ENCODE data around the gene PCYT1B. TPM values are rescaled to one million over a fixed set of nuclear protein-coding genes. Genes with fewer than 3 reads are reported as not detected.

Gene PCYT1B
- total RNA-seq, 1 experiment from 2014 or later: 20.7 TPM

DNA sequence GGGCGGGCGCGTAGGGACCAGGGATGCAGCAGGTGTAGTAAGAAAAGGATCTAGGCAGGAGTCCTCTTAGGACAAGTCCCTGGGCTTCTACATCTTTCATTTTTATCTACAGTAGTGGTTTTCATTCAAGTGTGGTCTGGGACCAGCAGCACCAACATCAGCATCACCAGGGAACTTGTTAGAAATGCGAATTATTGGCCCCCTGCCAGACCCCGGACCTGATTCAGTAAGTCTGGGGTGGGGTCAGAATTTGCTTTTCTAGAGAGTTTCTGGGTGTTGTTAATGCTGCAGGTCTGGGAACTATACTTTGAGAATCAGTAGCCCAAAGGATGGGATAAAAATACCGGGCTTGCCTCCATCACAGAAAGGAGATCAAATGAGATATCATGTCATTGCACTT is 1.3 kb upstream of the PCYT1B start (continued):
- TF ChIP-seq, protein P1, sequence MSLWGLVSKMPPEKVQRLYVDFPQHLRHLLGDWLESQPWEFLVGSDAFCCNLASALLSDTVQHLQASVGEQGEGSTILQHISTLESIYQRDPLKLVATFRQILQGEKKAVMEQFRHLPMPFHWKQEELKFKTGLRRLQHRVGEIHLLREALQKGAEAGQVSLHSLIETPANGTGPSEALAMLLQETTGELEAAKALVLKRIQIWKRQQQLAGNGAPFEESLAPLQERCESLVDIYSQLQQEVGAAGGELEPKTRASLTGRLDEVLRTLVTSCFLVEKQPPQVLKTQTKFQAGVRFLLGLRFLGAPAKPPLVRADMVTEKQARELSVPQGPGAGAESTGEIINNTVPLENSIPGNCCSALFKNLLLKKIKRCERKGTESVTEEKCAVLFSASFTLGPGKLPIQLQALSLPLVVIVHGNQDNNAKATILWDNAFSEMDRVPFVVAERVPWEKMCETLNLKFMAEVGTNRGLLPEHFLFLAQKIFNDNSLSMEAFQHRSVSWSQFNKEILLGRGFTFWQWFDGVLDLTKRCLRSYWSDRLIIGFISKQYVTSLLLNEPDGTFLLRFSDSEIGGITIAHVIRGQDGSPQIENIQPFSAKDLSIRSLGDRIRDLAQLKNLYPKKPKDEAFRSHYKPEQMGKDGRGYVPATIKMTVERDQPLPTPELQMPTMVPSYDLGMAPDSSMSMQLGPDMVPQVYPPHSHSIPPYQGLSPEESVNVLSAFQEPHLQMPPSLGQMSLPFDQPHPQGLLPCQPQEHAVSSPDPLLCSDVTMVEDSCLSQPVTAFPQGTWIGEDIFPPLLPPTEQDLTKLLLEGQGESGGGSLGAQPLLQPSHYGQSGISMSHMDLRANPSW (CRISPR knock-in tag; conservative IDR thresholded peaks at IDR 0.05; ENCODE audit: low read depth): no peak
- TF ChIP-seq, protein P2, sequence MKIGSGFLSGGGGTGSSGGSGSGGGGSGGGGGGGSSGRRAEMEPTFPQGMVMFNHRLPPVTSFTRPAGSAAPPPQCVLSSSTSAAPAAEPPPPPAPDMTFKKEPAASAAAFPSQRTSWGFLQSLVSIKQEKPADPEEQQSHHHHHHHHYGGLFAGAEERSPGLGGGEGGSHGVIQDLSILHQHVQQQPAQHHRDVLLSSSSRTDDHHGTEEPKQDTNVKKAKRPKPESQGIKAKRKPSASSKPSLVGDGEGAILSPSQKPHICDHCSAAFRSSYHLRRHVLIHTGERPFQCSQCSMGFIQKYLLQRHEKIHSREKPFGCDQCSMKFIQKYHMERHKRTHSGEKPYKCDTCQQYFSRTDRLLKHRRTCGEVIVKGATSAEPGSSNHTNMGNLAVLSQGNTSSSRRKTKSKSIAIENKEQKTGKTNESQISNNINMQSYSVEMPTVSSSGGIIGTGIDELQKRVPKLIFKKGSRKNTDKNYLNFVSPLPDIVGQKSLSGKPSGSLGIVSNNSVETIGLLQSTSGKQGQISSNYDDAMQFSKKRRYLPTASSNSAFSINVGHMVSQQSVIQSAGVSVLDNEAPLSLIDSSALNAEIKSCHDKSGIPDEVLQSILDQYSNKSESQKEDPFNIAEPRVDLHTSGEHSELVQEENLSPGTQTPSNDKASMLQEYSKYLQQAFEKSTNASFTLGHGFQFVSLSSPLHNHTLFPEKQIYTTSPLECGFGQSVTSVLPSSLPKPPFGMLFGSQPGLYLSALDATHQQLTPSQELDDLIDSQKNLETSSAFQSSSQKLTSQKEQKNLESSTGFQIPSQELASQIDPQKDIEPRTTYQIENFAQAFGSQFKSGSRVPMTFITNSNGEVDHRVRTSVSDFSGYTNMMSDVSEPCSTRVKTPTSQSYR (CRISPR knock-in tag; IDR thresholded peaks at IDR 0.05): no peak

DNA sequence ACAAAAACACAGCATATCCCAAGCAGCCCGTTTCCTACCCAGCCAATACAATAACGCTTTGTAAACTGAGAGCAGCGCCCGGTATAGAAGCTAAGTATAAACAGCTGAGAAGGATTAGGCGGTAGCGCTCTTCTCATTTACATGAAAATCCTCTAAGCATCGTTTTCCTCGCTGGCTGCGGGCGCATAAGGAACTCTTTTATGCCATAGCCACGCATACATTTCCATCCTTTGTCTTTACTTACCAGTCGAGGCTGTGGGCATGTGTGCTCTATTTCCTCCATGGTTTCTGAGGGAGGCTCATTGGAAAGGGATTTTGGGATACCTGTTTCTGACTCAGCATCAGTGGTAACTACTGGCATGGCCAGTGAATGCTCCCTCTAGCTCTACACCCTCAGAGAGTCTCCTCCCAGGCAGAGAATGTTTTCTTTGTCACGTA is 383 bp downstream of the PCYT1B start:
- ChIA-PET POLR2A (no interaction called here), CTCF (interaction anchor here (1.6 to 1.7 kb wide), 2 partner anchors 9 to 251 kb away, joined by 3 to 4 read pairs; no protein-coding TSS in a partner anchor)
- Mint-ChIP-seq H3K27ac (peak overlapping the region; percentile 98), H3K4me3 (peak overlapping the region; percentile 90), H3K27me3 (ENCODE audit: low read depth) (no peaks in the 10 kb centered on the region), H3K9me3 (no peaks in the 10 kb centered on the region), H3K36me3 (no peaks in the 10 kb centered on the region), H3K4me1 (peaks cover 42% of the 10 kb centered on the region)
- peak; percentile 34 for ATAC-seq
- TF ChIP-seq, protein P2 (CRISPR knock-in tag; IDR thresholded peaks at IDR 0.05): no peak
- TF ChIP-seq, protein P3, sequence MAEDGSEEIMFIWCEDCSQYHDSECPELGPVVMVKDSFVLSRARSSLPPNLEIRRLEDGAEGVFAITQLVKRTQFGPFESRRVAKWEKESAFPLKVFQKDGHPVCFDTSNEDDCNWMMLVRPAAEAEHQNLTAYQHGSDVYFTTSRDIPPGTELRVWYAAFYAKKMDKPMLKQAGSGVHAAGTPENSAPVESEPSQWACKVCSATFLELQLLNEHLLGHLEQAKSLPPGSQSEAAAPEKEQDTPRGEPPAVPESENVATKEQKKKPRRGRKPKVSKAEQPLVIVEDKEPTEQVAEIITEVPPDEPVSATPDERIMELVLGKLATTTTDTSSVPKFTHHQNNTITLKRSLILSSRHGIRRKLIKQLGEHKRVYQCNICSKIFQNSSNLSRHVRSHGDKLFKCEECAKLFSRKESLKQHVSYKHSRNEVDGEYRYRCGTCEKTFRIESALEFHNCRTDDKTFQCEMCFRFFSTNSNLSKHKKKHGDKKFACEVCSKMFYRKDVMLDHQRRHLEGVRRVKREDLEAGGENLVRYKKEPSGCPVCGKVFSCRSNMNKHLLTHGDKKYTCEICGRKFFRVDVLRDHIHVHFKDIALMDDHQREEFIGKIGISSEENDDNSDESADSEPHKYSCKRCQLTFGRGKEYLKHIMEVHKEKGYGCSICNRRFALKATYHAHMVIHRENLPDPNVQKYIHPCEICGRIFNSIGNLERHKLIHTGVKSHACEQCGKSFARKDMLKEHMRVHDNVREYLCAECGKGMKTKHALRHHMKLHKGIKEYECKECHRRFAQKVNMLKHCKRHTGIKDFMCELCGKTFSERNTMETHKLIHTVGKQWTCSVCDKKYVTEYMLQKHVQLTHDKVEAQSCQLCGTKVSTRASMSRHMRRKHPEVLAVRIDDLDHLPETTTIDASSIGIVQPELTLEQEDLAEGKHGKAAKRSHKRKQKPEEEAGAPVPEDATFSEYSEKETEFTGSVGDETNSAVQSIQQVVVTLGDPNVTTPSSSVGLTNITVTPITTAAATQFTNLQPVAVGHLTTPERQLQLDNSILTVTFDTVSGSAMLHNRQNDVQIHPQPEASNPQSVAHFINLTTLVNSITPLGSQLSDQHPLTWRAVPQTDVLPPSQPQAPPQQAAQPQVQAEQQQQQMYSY (CRISPR knock-in tag; IDR thresholded peaks at IDR 0.05): no peak
- TF ChIP-seq, protein P4, sequence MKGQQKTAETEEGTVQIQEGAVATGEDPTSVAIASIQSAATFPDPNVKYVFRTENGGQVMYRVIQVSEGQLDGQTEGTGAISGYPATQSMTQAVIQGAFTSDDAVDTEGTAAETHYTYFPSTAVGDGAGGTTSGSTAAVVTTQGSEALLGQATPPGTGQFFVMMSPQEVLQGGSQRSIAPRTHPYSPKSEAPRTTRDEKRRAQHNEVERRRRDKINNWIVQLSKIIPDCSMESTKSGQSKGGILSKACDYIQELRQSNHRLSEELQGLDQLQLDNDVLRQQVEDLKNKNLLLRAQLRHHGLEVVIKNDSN (CRISPR knock-in tag; IDR thresholded peaks at IDR 0.05): no peak
- TF ChIP-seq MYBL2 (CRISPR knock-in tag; IDR thresholded peaks at IDR 0.05) (no peak), NR2C2 (CRISPR knock-in tag; IDR thresholded peaks at IDR 0.05) (no peak), SMAD3 (CRISPR knock-in tag; IDR thresholded peaks at IDR 0.05; ENCODE audit: borderline replicate concordance) (no peak)
- TF ChIP-seq, protein P5, sequence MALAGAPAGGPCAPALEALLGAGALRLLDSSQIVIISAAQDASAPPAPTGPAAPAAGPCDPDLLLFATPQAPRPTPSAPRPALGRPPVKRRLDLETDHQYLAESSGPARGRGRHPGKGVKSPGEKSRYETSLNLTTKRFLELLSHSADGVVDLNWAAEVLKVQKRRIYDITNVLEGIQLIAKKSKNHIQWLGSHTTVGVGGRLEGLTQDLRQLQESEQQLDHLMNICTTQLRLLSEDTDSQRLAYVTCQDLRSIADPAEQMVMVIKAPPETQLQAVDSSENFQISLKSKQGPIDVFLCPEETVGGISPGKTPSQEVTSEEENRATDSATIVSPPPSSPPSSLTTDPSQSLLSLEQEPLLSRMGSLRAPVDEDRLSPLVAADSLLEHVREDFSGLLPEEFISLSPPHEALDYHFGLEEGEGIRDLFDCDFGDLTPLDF (CRISPR knock-in tag; IDR thresholded peaks at IDR 0.05): no peak
- TF ChIP-seq, protein P6, sequence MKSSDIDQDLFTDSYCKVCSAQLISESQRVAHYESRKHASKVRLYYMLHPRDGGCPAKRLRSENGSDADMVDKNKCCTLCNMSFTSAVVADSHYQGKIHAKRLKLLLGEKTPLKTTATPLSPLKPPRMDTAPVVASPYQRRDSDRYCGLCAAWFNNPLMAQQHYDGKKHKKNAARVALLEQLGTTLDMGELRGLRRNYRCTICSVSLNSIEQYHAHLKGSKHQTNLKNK (CRISPR knock-in tag; IDR thresholded peaks at IDR 0.05): no peak
- TF ChIP-seq, protein P7, sequence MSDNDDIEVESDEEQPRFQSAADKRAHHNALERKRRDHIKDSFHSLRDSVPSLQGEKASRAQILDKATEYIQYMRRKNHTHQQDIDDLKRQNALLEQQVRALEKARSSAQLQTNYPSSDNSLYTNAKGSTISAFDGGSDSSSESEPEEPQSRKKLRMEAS (CRISPR knock-in tag; IDR thresholded peaks at IDR 0.05): no peak
- TF ChIP-seq, protein P8, sequence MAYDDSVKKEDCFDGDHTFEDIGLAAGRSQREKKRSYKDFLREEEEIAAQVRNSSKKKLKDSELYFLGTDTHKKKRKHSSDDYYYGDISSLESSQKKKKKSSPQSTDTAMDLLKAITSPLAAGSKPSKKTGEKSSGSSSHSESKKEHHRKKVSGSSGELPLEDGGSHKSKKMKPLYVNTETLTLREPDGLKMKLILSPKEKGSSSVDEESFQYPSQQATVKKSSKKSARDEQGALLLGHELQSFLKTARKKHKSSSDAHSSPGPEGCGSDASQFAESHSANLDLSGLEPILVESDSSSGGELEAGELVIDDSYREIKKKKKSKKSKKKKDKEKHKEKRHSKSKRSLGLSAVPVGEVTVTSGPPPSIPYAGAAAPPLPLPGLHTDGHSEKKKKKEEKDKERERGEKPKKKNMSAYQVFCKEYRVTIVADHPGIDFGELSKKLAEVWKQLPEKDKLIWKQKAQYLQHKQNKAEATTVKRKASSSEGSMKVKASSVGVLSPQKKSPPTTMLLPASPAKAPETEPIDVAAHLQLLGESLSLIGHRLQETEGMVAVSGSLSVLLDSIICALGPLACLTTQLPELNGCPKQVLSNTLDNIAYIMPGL (CRISPR knock-in tag; IDR thresholded peaks at IDR 0.05): no peak
- DNase-seq (ENCODE audit: low spot score): peak; percentile 11

Data from WTC11 (cell line).